MM.1S (cell line): Measurements from ENCODE around the gene HIPK3.

Experiments
- DNase-seq: peaks from one replicate; pipeline ENCODE4 v3.0.0-alpha.2; 2015
- H2AFZ ChIP-seq: fragments of 300-600 bp; sonication (generic); 2 replicates; pipeline ENCODE4 v1.6.0; 2016; ENCODE audit warnings: antibody characterized with exemption, low read length
- H3F3A ChIP-seq: fragments of 300-600 bp; sonication (generic); 2 replicates; pipeline ENCODE4 v1.6.1; 2016; ENCODE audit warnings: mild to moderate bottlenecking, antibody characterized with exemption, low read length, moderate library complexity, mixed read lengths; ENCODE audit not compliant: insufficient read depth
- H3K27ac ChIP-seq: fragments of 300-600 bp; sonication (generic); 2 replicates; pipeline ENCODE4 v1.5.1; 2016; ENCODE audit warnings: mild to moderate bottlenecking, low read length
- H3K27me3 ChIP-seq: fragments of 300-600 bp; sonication (generic); replicated peaks from 2 replicates; pipeline ENCODE4 v1.6.0; 2016; ENCODE audit warnings: low read length; ENCODE audit not compliant: insufficient read depth
- H3K36me3 ChIP-seq: fragments of 300-600 bp; sonication (generic); replicated peaks from 2 replicates; pipeline ENCODE4 v1.6.1; 2016; ENCODE audit warnings: mild to moderate bottlenecking, low read length, mixed read lengths; ENCODE audit not compliant: insufficient read depth
- H3K4me1 ChIP-seq: fragments of 300-600 bp; sonication (generic); 2 replicates; pipeline ENCODE4 v1.6.1; 2016; ENCODE audit warnings: low read length, mixed read lengths
- H3K4me2 ChIP-seq: fragments of 300-600 bp; sonication (generic); 2 replicates; pipeline ENCODE4 v1.6.0; 2016; ENCODE audit warnings: low read depth, low read length
- H3K4me3 ChIP-seq: fragments of 300-600 bp; sonication (generic); 2 replicates; pipeline ENCODE4 v1.5.1; 2016; ENCODE audit warnings: low read length, mixed read lengths
- H3K79me2 ChIP-seq: fragments of 300-600 bp; sonication (generic); 2 replicates; pipeline ENCODE4 v1.6.1; 2016; ENCODE audit warnings: mixed run types, low read length, mixed read lengths
- H3K9ac ChIP-seq: fragments of 300-600 bp; sonication (generic); 2 replicates; pipeline ENCODE4 v1.6.1; 2016; ENCODE audit warnings: low read length, mixed read lengths
- H3K9me2 ChIP-seq: fragments of 300-600 bp; sonication (generic); replicated peaks from 2 replicates; pipeline ENCODE4 v1.6.1; 2016; ENCODE audit warnings: mild to moderate bottlenecking, low read length, mixed read lengths; ENCODE audit not compliant: insufficient read depth
- H3K9me3 ChIP-seq: fragments of 300-600 bp; sonication (generic); replicated peaks from 2 replicates; pipeline ENCODE4 v1.6.1; 2016; ENCODE audit warnings: mild to moderate bottlenecking, low read length, mixed read lengths; ENCODE audit not compliant: insufficient read depth
- H4K20me1 ChIP-seq: fragments of 300-600 bp; sonication (generic); 2 replicates; pipeline ENCODE4 v1.6.1; 2016; ENCODE audit warnings: mild to moderate bottlenecking, low read length, moderate library complexity, mixed read lengths; ENCODE audit not compliant: insufficient read depth
- CTCF ChIP-seq: fragments of 300-600 bp; sonication (generic); IDR thresholded peaks from 2 replicates; pipeline ENCODE4 v1.5.1; 2016; ENCODE audit warnings: antibody characterized with exemption, low read length, mixed read lengths
- EZH2 ChIP-seq: fragments of 300-600 bp; sonication (generic); optimal IDR thresholded peaks from 2 replicates; pipeline ENCODE3; 2017; ENCODE audit warnings: low read depth, mild to moderate bottlenecking, antibody characterized with exemption, low read length, mixed read lengths
- EZH2phosphoT487 ChIP-seq: fragments of 300-600 bp; sonication (generic); IDR thresholded peaks from 2 replicates; pipeline ENCODE4 v1.6.1; 2018; ENCODE audit warnings: antibody characterized with exemption, low read length

HIPK3 gene

GRCh38 chr11:33264926-33265325 is 7.7 kb downstream of the HIPK3 start:
- H2AFZ ChIP-seq = no peak overlapping the region
- H3K79me2 ChIP-seq = peaks cover 95% of the 10 kb centered on the region
- peaks cover 16% of the 10 kb centered on the region for H3K4me1 ChIP-seq
- no peak for TF ChIP-seq CTCF
- TF ChIP-seq EZH2 = no peak
- no peak for TF ChIP-seq EZH2phosphoT487
- H3K9ac ChIP-seq = no peak overlapping the region
- no peaks in the 10 kb centered on the region for H3K36me3 ChIP-seq
- no peak overlapping the region for H3K27ac ChIP-seq
- H3K27me3 ChIP-seq = no peaks in the 10 kb centered on the region
- no peaks in the 10 kb centered on the region; the same call in 1 of the 2 replicates for H3F3A ChIP-seq
- no peak for DNase-seq
- peaks cover 9% of the 10 kb centered on the region; the same call in 1 of the 2 replicates for H4K20me1 ChIP-seq
- H3K9me2 ChIP-seq = no peaks in the 10 kb centered on the region
- no peak overlapping the region for H3K4me3 ChIP-seq
- H3K9me3 ChIP-seq = no peaks in the 10 kb centered on the region
- H3K4me2 ChIP-seq = no peak overlapping the region

- H3K36me3 ChIP-seq = no peaks in the 10 kb centered on the region
- no peaks in the 10 kb centered on the region for H3K27me3 ChIP-seq
- H2AFZ ChIP-seq = no peak overlapping the region
- peaks cover 96% of the 10 kb centered on the region for H3K79me2 ChIP-seq
- DNase-seq = no peak
- no peaks in the 10 kb centered on the region; the same call in 1 of the 2 replicates for H3F3A ChIP-seq
- H3K9me3 ChIP-seq = no peaks in the 10 kb centered on the region
- TF ChIP-seq EZH2phosphoT487 (no peak), CTCF (no peak), EZH2 (no peak)
- H3K9me2 ChIP-seq = no peaks in the 10 kb centered on the region
- no peak overlapping the region for H3K4me3 ChIP-seq
- H3K27ac ChIP-seq = no peak overlapping the region
- peaks cover 10% of the 10 kb centered on the region; the same call in 1 of the 2 replicates for H3K4me1 ChIP-seq
- H4K20me1 ChIP-seq = peaks cover 14% of the 10 kb centered on the region; the same call in 1 of the 2 replicates
- H3K9ac ChIP-seq = no peak overlapping the region
- no peak overlapping the region for H3K4me2 ChIP-seq
These were observed 9.4 kb downstream of the HIPK3 start for GRCh38 chr11:33266393-33267215.

GRCh38 chr11:33268945-33269540 is 11.9 kb downstream of the HIPK3 start:
- Histone ChIP-seq H3K9me3 (no peaks in the 10 kb centered on the region), H3K9ac (no peak overlapping the region), H4K20me1 (peaks cover 12% of the 10 kb centered on the region; the same call in 1 of the 2 replicates), H3K36me3 (no peaks in the 10 kb centered on the region), H3K4me1 (peaks cover 10% of the 10 kb centered on the region; the same call in 1 of the 2 replicates), H3K4me2 (no peak overlapping the region), H3F3A (no peaks in the 10 kb centered on the region; the same call in 1 of the 2 replicates), H3K27ac (no peak overlapping the region), H2AFZ (no peak overlapping the region), H3K27me3 (no peaks in the 10 kb centered on the region), H3K79me2 (peaks cover 91% of the 10 kb centered on the region), H3K4me3 (no peak overlapping the region), H3K9me2 (no peaks in the 10 kb centered on the region)
- DNase-seq = no peak
- TF ChIP-seq EZH2phosphoT487 (no peak), EZH2 (no peak), CTCF (no peak)
